GM10266 (cell line): ENCODE measurements around the gene LRIG1.

Source experiments
- DNase-seq: peaks from one replicate; pipeline ENCODE4 v3.0.0; 2012; ENCODE audit errors: extremely low spot score
- TF ChIP-seq, protein P1 (sequence below): IDR thresholded peaks from 2 replicates; pipeline ENCODE4 v1.5.1; 2012; ENCODE audit warnings: mild to moderate bottlenecking, low read depth; ENCODE audit not compliant: control insufficient read depth, insufficient read depth; ENCODE audit errors: missing control alignments

The LRIG1 gene

DNA sequence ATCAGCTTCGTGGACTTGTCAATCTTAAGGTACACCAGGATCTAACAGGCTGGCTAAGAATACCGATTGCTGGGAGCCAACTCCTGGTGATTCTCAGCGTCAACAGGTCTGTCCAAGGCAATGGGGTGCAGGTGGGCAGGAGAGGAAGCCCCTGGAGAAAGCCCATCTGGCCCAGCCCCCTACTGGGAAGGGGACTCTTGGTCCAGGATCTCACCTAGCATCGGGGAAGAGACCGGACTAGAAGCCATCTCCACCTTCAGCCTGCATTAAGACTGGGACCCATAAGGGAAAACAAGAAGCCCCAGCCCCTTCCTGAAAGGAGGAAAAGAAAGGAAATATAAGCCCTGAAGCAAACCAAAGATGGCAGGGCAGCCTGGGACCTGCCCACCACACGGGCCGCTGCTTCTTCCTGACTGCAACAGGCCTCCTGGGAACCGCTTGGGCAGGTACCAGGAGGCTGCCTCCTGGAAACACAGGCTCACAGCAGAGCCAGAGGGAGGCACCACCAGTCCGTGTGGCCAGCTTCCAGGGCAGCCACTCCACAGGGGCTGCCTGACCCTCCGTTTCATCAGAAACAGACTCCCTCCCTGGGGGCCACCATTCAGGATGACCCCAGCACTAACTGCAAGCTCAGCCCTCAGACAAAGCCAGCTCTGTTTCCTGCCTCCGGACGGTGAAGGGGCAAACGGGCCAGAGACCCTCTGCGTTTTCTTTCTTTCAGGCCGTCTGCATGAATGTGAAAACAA, 100.2 kb downstream of the LRIG1 start:
- TF ChIP-seq, protein P1, sequence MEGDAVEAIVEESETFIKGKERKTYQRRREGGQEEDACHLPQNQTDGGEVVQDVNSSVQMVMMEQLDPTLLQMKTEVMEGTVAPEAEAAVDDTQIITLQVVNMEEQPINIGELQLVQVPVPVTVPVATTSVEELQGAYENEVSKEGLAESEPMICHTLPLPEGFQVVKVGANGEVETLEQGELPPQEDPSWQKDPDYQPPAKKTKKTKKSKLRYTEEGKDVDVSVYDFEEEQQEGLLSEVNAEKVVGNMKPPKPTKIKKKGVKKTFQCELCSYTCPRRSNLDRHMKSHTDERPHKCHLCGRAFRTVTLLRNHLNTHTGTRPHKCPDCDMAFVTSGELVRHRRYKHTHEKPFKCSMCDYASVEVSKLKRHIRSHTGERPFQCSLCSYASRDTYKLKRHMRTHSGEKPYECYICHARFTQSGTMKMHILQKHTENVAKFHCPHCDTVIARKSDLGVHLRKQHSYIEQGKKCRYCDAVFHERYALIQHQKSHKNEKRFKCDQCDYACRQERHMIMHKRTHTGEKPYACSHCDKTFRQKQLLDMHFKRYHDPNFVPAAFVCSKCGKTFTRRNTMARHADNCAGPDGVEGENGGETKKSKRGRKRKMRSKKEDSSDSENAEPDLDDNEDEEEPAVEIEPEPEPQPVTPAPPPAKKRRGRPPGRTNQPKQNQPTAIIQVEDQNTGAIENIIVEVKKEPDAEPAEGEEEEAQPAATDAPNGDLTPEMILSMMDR = no peak
- no peak for DNase-seq

- no peak for DNase-seq
- TF ChIP-seq, protein P1 = no peak
These were observed 101.1 kb downstream of the LRIG1 start for GRCh38 chr3:66399529-66400232.

GRCh38 chr3:66398228-66399025, 102.4 kb downstream of the LRIG1 start:
- DNase-seq = no peak

DNA sequence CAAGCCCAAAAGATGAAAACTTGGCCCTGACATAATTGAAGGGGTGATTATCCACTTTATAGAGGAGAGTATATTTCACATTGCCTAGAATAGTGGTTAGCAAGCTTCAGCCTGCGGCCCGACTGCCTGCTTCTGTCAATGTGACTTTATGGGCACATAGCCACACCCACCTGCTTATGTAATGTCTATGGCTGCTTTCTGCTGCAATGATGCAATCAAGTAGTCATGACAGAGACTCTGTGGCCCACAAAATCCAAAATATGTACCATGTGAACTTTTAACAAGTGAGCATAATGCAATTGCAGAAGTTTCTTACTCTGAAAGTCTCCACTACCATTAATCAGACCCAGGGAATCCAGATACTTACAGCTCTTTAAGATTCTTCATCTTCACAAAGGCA, 103.1 kb downstream of the LRIG1 start:
- TF ChIP-seq, protein P1 = no peak

More at GRCh38 chr3:66398228-66399025, 102.4 kb downstream of the LRIG1 start:
- TF ChIP-seq, protein P1 = no peak

DNA sequence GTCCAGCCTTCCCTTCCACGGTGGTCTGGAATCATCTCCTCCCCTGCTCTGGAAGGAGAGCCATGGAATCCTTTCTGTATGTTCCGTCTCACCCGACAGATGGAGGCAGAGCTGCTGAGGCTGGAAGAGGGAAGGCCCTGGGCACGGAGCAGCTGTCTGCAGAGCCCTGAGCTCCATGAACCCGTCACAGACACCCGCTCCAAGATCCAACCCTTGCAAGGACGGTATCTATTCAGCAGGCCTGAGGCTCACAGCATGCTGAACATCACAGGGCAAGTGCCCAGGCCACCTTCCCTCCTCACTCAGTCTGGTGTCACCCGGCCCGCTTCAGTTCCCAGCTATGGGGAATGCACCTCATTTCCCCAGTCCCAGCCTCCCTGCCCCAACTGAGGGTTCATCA, 103.9 kb downstream of the LRIG1 start:
- no peak for DNase-seq
- TF ChIP-seq, protein P1 = no peak

More for the DNA sequence above, 103.1 kb downstream of the LRIG1 start:
- no peak for DNase-seq

GRCh38 chr3:66396161-66396760, 104.6 kb downstream of the LRIG1 start:
- DNase-seq = no peak
- TF ChIP-seq, protein P1 = no peak
